ENCODE measurements around the gene MUSK. TPM values are rescaled to one million over a fixed set of nuclear protein-coding genes. Genes with fewer than 3 reads are reported as not detected.

The MUSK gene
- total RNA-seq (2022; extraction: Qiagen RNA extraction; ENCODE audit: low read depth): not detected in 5 replicates

GRCh38 chr9:110668570-110669167 lies at the start of gene MUSK:
Gene MUSK (plus strand): TSS chr9:110668791. CDS start chr9:110668905, 114 bp downstream.

Other genes starting within 250 kb of the MUSK start
- gene SVEP1, start 89.0 kb upstream of the MUSK start, total RNA-seq (2022; extraction: Qiagen RNA extraction; ENCODE audit: low read depth): 1.3 to 2.1 TPM (median 1.7 TPM) in 5 replicates